B cell (primary cell): ENCODE data around the gene CTBP2. TPM values are rescaled to one million over a fixed set of nuclear protein-coding genes. Genes with fewer than 3 reads are reported as not detected.

Source experiments
- ATAC-seq: fragments of 200-7000 bp; cut with Tn5 transposase; one replicate; pipeline ENCODE4 v1.10.0; 2021; ENCODE audit warnings: low read depth, mild to moderate bottlenecking, moderate number of reproducible peaks, moderate library complexity
- CTCF ChIA-PET: fragments of 350-600 bp; sonication (Branson Sonifier 250); formaldehyde crosslinking; loops from one replicate; lab custom pipeline; 2021; ENCODE audit warnings: antibody characterized with exemption, inconsistent platforms; lab: Charles Lee
- POLR2A ChIA-PET: fragments of 350-600 bp; sonication (Branson Sonifier 250); formaldehyde crosslinking; loops from one replicate; lab custom pipeline; 2021; ENCODE audit warnings: antibody characterized with exemption; lab: Charles Lee
- DNase-seq: peaks from one replicate; pipeline ENCODE4 v3.0.0; 2013
- H2AFZ ChIP-seq: 2 replicates; pipeline ENCODE4 v1.6.1; 2012; ENCODE audit warnings: mild to moderate bottlenecking, low read depth, low read length; ENCODE audit not compliant: insufficient read depth, poor library complexity, severe bottlenecking
- H3K27ac ChIP-seq, 2 donors: 1 replicate in 1 of 2; 2 replicates in 1 of 2; pipeline ENCODE4 v1.5.1; 2012 to 2013; ENCODE audit warnings: low read length in 2 of 2, mild to moderate bottlenecking in 2 of 2, moderate library complexity in 1 of 2
- H3K27me3 ChIP-seq, 4 experiments: fragments of 200-600 bp in 1 of 4; sonication (generic) in 1 of 4; replicated peaks in 1 of 4; 1 replicate in 2 of 4; 2 replicates in 2 of 4; pipeline versions ENCODE4 v1.6.1 to v1.7.0; 2013 to 2016; ENCODE audit warnings: low read length in 3 of 4, mild to moderate bottlenecking in 2 of 4, mixed read lengths in 1 of 4, moderate library complexity in 1 of 4; ENCODE audit not compliant: insufficient read depth in 4 of 4, control insufficient read depth in 3 of 4; ENCODE audit errors: control extremely low read depth in 1 of 4
- H3K36me3 ChIP-seq, 2 experiments: replicated peaks in 1 of 2; 1 replicate in 1 of 2; 2 replicates in 1 of 2; pipeline versions ENCODE4 v1.6.1 to v1.7.1; 2013; ENCODE audit warnings: low read length in 1 of 2; ENCODE audit not compliant: insufficient read depth in 2 of 2, control insufficient read depth in 1 of 2; ENCODE audit errors: control extremely low read depth in 1 of 2, extremely low read depth in 1 of 2
- H3K4me1 ChIP-seq, 2 donors: fragments of 200-600 bp in 1 of 2; sonication (generic) in 1 of 2; 1 replicate in 1 of 2; 2 replicates in 1 of 2; pipeline versions ENCODE4 v1.5.1 to v1.6.1; 2013 to 2017; ENCODE audit warnings: low read length in 2 of 2; ENCODE audit not compliant: control insufficient read depth in 2 of 2, insufficient read depth in 2 of 2
- H3K4me2 ChIP-seq: replicated peaks from 2 replicates; pipeline ENCODE3; 2012; ENCODE audit warnings: mild to moderate bottlenecking, low read depth, low read length; ENCODE audit not compliant: poor library complexity, severe bottlenecking
- H3K4me3 ChIP-seq, 5 experiments: fragments of 200-600 bp in 1 of 5; sonication (generic) in 1 of 5; 1 replicate in 3 of 5; 2 replicates in 2 of 5; pipeline versions ENCODE4 v1.5.1 to v1.7.0; 2011 to 2016; ENCODE audit warnings: low read length in 4 of 5, mild to moderate bottlenecking in 4 of 5, low read depth in 2 of 5, control low read depth in 1 of 5, moderate library complexity in 1 of 5; ENCODE audit not compliant: insufficient read depth in 1 of 5; ENCODE audit errors: control extremely low read depth in 1 of 5, extremely low read depth in 1 of 5
- H3K79me2 ChIP-seq: fragments of 200-600 bp; sonication (generic); one replicate; pipeline ENCODE4 v1.6.0; 2016; ENCODE audit warnings: low read length; ENCODE audit not compliant: control insufficient read depth, insufficient read depth
- H3K9ac ChIP-seq: fragments of 200-600 bp; sonication (generic); 2 replicates; pipeline ENCODE4 v1.6.1; 2017; ENCODE audit warnings: mild to moderate bottlenecking, low read length, moderate library complexity
- H3K9me3 ChIP-seq, 3 donors: one replicate each; pipeline versions ENCODE4 v1.6.1 to v1.7.1; 2013; ENCODE audit warnings: low read length in 2 of 3; ENCODE audit not compliant: control insufficient read depth in 2 of 3, insufficient read depth in 1 of 3; ENCODE audit errors: control extremely low read depth in 1 of 3
- H4K20me1 ChIP-seq: 2 replicates; pipeline ENCODE4 v1.6.0; 2012; ENCODE audit warnings: mild to moderate bottlenecking, low read length; ENCODE audit not compliant: insufficient read depth, control insufficient read depth, poor library complexity, severe bottlenecking
- H3K27ac Mint-ChIP-seq: one replicate; pipeline ENCODE4 v1.8.0; 2021; ENCODE audit warnings: mixed read lengths
- H3K27me3 Mint-ChIP-seq: one replicate; pipeline ENCODE4 v1.8.0; 2021; ENCODE audit warnings: mixed read lengths
- H3K4me1 Mint-ChIP-seq: one replicate; pipeline ENCODE4 v1.8.0; 2021; ENCODE audit warnings: mixed read lengths
- H3K4me3 Mint-ChIP-seq: one replicate; pipeline ENCODE4 v1.8.0; 2021; ENCODE audit warnings: mixed read lengths
- H3K9me3 Mint-ChIP-seq: one replicate; pipeline ENCODE4 v1.8.0; 2022; ENCODE audit warnings: mixed read lengths; ENCODE audit not compliant: insufficient read depth
- CTCF ChIP-seq: fragments of 200-600 bp; IDR thresholded peaks from one replicate; pipeline ENCODE4 v1.8.0; 2022; ENCODE audit warnings: antibody characterized with exemption, mild to moderate bottlenecking
- EZH2 ChIP-seq: IDR thresholded peaks from 2 replicates; pipeline ENCODE4 v1.6.1; 2012; ENCODE audit warnings: borderline replicate concordance, low read depth, mild to moderate bottlenecking, moderate library complexity, low read length; ENCODE audit not compliant: insufficient read depth, poor library complexity, severe bottlenecking
- WGBS: methylation state at CpG from one replicate; pipeline ENCODE4 v1.1.5; 2013; ENCODE audit warnings: missing lambda C conversion rate; ENCODE audit not compliant: insufficient coverage; 5-methylcytosine and 5-hydroxymethylcytosine counted together
- intact Hi-C: fragments of 100-400 bp; cut with micrococcal nuclease; formaldehyde crosslinking; loops from one replicate; pipeline ENCODE4 v1.10.0; 2022
- polyA plus RNA-seq: library from polyadenylated mRNA; depleted of rRNA; stranded (reverse); fragments of >200 nt; gene quantifications from 2 replicates; pipeline ENCODE4 v1.2.3, GENCODE V29; 2012
- total RNA-seq, 2 donors: library from RNA; stranded (reverse); fragments of 120-200 nt in 1 of 2; gene quantifications; 1 replicate in 1 of 2; 2 replicates in 1 of 2; pipeline versions ENCODE4 v1.2.3 to v1.2.4, GENCODE V29; 2013 to 2022

Gene CTBP2
- total and polyA plus RNA-seq, 2 donors (not counting 1 experiment from before 2014, with no cell fraction given), result 0.39 to 0.85 TPM

- TF ChIP-seq CTCF (no peak), EZH2 (no peak)
- Histone ChIP-seq H3K27ac (no peak overlapping the region), H3K36me3 (no peaks in the 10 kb centered on the region), H3K79me2 (no peaks in the 10 kb centered on the region), H3K4me1 (no peaks in the 10 kb centered on the region), H3K9me3 (no peaks in the 10 kb centered on the region), H3K4me3 (no peak overlapping the region), H2AFZ (no peak overlapping the region), H3K9ac (no peak overlapping the region), H3K27me3 (peaks cover 0 to 12% (median 0%) of the 10 kb centered on the region in 4 experiments), H4K20me1 (no peaks in the 10 kb centered on the region), H3K4me2 (no peak overlapping the region)
- H3K9me3 Mint-ChIP-seq, result no peaks in the 10 kb centered on the region
- 96% methylated on average over 9 of the region's 17 CpGs for WGBS
- peaks cover 47% of the 10 kb centered on the region for H3K27me3 Mint-ChIP-seq
- H3K4me3 Mint-ChIP-seq, result no peak overlapping the region
- intact Hi-C loops, result no loop called here
- peaks cover 13% of the 10 kb centered on the region for H3K4me1 Mint-ChIP-seq
- DNase-seq (no peak), ATAC-seq (no peak)
- ChIA-PET CTCF (no interaction called here), POLR2A (no interaction called here)
- H3K27ac Mint-ChIP-seq, result no peak overlapping the region
These were observed 132.2 kb downstream of the CTBP2 start for GRCh38 chr10:125027871-125028869.
